ENCODE results near the gene OR11L1.

OR11L1 gene

DNA sequence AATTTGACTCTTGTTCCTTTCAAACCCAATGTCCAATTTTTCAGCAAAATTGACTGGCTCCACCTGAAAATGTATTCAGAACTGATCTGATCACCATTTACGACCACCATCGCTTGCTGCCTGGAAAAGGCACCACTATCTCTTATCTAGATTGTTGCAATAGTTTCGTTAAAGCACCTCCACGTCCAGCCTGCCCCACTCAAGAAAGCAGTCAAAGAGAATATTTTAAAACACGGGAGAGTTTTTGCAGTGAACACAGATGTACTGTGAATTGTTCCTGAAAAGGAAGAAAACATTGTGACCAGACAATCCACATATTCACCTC is 4.0 kb upstream of the OR11L1 start:
- H3K36me3 ChIP-seq (ENCODE audit: insufficient read depth): no peaks in the 10 kb centered on the region
- no peak overlapping the region for H2AFZ ChIP-seq (ENCODE audit: low read depth)
- H3K4me2 ChIP-seq: no peak overlapping the region
- no peaks in the 10 kb centered on the region for H3K79me2 ChIP-seq (ENCODE audit: insufficient read depth, low read depth)
- no peak overlapping the region for H3K27ac ChIP-seq
- no peak overlapping the region for H3K4me3 ChIP-seq (IDR thresholded peaks at IDR 0.05; ENCODE audit: insufficient read depth, low read depth, low read length)
- H3K27me3 ChIP-seq (ENCODE audit: insufficient read depth, low read depth): no peaks in the 10 kb centered on the region
- TF ChIP-seq, protein P1, sequence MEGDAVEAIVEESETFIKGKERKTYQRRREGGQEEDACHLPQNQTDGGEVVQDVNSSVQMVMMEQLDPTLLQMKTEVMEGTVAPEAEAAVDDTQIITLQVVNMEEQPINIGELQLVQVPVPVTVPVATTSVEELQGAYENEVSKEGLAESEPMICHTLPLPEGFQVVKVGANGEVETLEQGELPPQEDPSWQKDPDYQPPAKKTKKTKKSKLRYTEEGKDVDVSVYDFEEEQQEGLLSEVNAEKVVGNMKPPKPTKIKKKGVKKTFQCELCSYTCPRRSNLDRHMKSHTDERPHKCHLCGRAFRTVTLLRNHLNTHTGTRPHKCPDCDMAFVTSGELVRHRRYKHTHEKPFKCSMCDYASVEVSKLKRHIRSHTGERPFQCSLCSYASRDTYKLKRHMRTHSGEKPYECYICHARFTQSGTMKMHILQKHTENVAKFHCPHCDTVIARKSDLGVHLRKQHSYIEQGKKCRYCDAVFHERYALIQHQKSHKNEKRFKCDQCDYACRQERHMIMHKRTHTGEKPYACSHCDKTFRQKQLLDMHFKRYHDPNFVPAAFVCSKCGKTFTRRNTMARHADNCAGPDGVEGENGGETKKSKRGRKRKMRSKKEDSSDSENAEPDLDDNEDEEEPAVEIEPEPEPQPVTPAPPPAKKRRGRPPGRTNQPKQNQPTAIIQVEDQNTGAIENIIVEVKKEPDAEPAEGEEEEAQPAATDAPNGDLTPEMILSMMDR (conservative IDR thresholded peaks at IDR 0.05; ENCODE audit: low read depth, low read length): no peak
- no peaks in the 10 kb centered on the region for H3K4me1 ChIP-seq (ENCODE audit: low read depth, poor library complexity, severe bottlenecking)
- no peaks in the 10 kb centered on the region for H4K20me1 ChIP-seq (ENCODE audit: insufficient read depth)
- no peak overlapping the region for H3K9ac ChIP-seq

DNA sequence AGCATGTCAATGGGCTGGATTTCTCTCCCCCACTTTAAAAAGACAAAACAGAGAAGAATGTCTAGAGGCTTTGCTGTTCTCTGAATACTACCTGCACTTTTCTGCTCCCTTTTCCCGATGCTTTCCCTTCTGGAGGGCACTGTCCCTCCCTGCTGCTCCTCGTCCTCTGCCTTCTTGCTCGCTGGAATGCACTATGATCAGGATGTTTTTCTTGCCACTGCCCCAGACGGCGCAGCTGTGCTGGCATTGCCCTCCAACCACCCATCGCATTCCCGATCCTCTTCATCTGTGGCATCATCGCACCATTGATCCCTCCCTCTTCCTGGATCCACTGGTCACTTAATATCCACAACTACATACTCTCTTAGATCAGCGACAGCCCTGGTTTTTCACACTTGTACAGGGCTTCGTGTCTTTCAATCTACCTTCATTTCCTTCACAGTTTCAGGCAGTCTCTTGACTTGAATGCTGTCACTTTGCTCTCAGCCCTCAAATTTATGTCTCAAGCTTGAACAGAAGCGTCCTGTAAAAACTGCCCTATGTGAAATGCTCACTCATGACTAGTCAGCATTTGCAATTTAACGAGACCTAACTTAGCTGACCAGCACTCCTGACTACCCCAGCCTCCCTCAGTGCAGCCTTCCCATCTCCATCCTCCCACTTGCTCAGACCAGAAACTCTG is 3.5 kb upstream of the OR11L1 start:
- Histone ChIP-seq H4K20me1 (ENCODE audit: insufficient read depth) (no peaks in the 10 kb centered on the region), H3K9ac (no peak overlapping the region), H3K79me2 (ENCODE audit: insufficient read depth, low read depth) (no peaks in the 10 kb centered on the region), H3K4me1 (ENCODE audit: low read depth, poor library complexity, severe bottlenecking) (no peaks in the 10 kb centered on the region), H3K4me3 (IDR thresholded peaks at IDR 0.05; ENCODE audit: insufficient read depth, low read depth, low read length) (no peak overlapping the region), H3K27ac (no peak overlapping the region), H3K4me2 (no peak overlapping the region), H3K36me3 (ENCODE audit: insufficient read depth) (no peaks in the 10 kb centered on the region), H3K27me3 (ENCODE audit: insufficient read depth, low read depth) (no peaks in the 10 kb centered on the region), H2AFZ (ENCODE audit: low read depth) (no peak overlapping the region)
- TF ChIP-seq, protein P1 (conservative IDR thresholded peaks at IDR 0.05; ENCODE audit: low read depth, low read length): no peak

- TF ChIP-seq, protein P1 (conservative IDR thresholded peaks at IDR 0.05; ENCODE audit: low read depth, low read length): no peak
- no peaks in the 10 kb centered on the region for H3K4me1 ChIP-seq (ENCODE audit: low read depth, poor library complexity, severe bottlenecking)
- no peak overlapping the region for H3K27ac ChIP-seq
- H3K36me3 ChIP-seq (ENCODE audit: insufficient read depth): no peaks in the 10 kb centered on the region
- H3K27me3 ChIP-seq (ENCODE audit: insufficient read depth, low read depth): no peaks in the 10 kb centered on the region
- H3K79me2 ChIP-seq (ENCODE audit: insufficient read depth, low read depth): no peaks in the 10 kb centered on the region
- no peak overlapping the region for H3K4me3 ChIP-seq (IDR thresholded peaks at IDR 0.05; ENCODE audit: insufficient read depth, low read depth, low read length)
- H4K20me1 ChIP-seq (ENCODE audit: insufficient read depth): no peaks in the 10 kb centered on the region
- no peak overlapping the region for H2AFZ ChIP-seq (ENCODE audit: low read depth)
- H3K9ac ChIP-seq: no peak overlapping the region
- no peak overlapping the region for H3K4me2 ChIP-seq
Observed at GRCh38 chr1:247843411-247843810, 1.7 kb upstream of the OR11L1 start.

GRCh38 chr1:247840818-247841217 is 878 bp downstream of the OR11L1 start:
- no peaks in the 10 kb centered on the region for H3K4me1 ChIP-seq (ENCODE audit: low read depth, poor library complexity, severe bottlenecking)
- no peak overlapping the region for H3K27ac ChIP-seq
- TF ChIP-seq, protein P1 (conservative IDR thresholded peaks at IDR 0.05; ENCODE audit: low read depth, low read length): no peak
- no peaks in the 10 kb centered on the region for H4K20me1 ChIP-seq (ENCODE audit: insufficient read depth)
- no peaks in the 10 kb centered on the region for H3K36me3 ChIP-seq (ENCODE audit: insufficient read depth)
- H3K4me2 ChIP-seq: no peak overlapping the region
- H3K4me3 ChIP-seq (IDR thresholded peaks at IDR 0.05; ENCODE audit: insufficient read depth, low read depth, low read length): no peak overlapping the region
- H3K9ac ChIP-seq: no peak overlapping the region
- no peaks in the 10 kb centered on the region for H3K27me3 ChIP-seq (ENCODE audit: insufficient read depth, low read depth)
- no peak overlapping the region for H2AFZ ChIP-seq (ENCODE audit: low read depth)
- H3K79me2 ChIP-seq (ENCODE audit: insufficient read depth, low read depth): no peaks in the 10 kb centered on the region

Data from KMS-11 (cell line).